IMR-90 (cell line): Measurements from ENCODE around the gene LAMA2. TPM values are rescaled to one million over a fixed set of nuclear protein-coding genes. Genes with fewer than 3 reads are reported as not detected.

Source experiments
- ATAC-seq: fragments of 200-7000 bp; cut with Tn5 transposase; 2 replicates; pipeline ENCODE4 v1.9.1; 2020; ENCODE audit warnings: low read depth, mild to moderate bottlenecking, moderate library complexity
- BruUV-seq: library from RNA; stranded (reverse); fragments of 400-500 nt; replicated peaks from 2 replicates; lab custom pipeline; 2021; lab: Mats Ljungman, UMichigan
- CTCF ChIA-PET: fragments of 300-600 bp; formaldehyde crosslinking; extraction: SDS; loops from one replicate; lab custom pipeline; 2021; ENCODE audit warnings: antibody characterized with exemption; lab: Yijun Ruan, JAX
- POLR2A ChIA-PET: fragments of 300-600 bp; sonication (Branson Sonifier 250); formaldehyde crosslinking; loops from one replicate; lab custom pipeline; 2022; ENCODE audit warnings: antibody characterized with exemption; ENCODE audit not compliant: unreplicated experiment; lab: Charles Lee
- DNase-seq: peaks from one replicate; pipeline ENCODE4 v3.0.0; 2013
- H2AFZ ChIP-seq: replicated peaks from 2 replicates; pipeline ENCODE3; 2013; ENCODE audit warnings: low read length, mild to moderate bottlenecking; ENCODE audit not compliant: poor library complexity
- H2AK5ac ChIP-seq: 2 replicates; pipeline ENCODE4 v1.6.1; 2013; ENCODE audit warnings: low read depth, low read length, inconsistent platforms
- H2AK9ac ChIP-seq: replicated peaks from 2 replicates; pipeline ENCODE3; 2013; ENCODE audit warnings: mild to moderate bottlenecking, low read depth, low read length, moderate library complexity; ENCODE audit not compliant: poor library complexity
- H2BK120ac ChIP-seq: 2 replicates; pipeline ENCODE4 v1.6.1; 2013; ENCODE audit warnings: low read depth, low read length, inconsistent platforms
- H2BK15ac ChIP-seq: 3 replicates; pipeline ENCODE4 v1.6.1; 2013; ENCODE audit warnings: low read depth, low read length, inconsistent platforms
- H2BK20ac ChIP-seq: 2 replicates; pipeline ENCODE4 v1.6.1; 2013; ENCODE audit warnings: low read depth, mild to moderate bottlenecking, inconsistent platforms, low read length, moderate library complexity
- H2BK5ac ChIP-seq: 2 replicates; pipeline ENCODE4 v1.6.1; 2013; ENCODE audit warnings: mild to moderate bottlenecking, low read depth, low read length, inconsistent platforms; ENCODE audit not compliant: poor library complexity, severe bottlenecking
- H3K14ac ChIP-seq: replicated peaks from 2 replicates; pipeline ENCODE4 v1.6.1; 2013; ENCODE audit warnings: low read depth, low read length, inconsistent platforms
- H3K18ac ChIP-seq: 2 replicates; pipeline ENCODE4 v1.6.1; 2013; ENCODE audit warnings: low read depth, low read length, control low read depth
- H3K23ac ChIP-seq: 2 replicates; pipeline ENCODE4 v1.6.1; 2013; ENCODE audit warnings: low read depth, low read length, inconsistent platforms
- H3K27ac ChIP-seq: 2 replicates; pipeline ENCODE4 v1.5.1; 2013; ENCODE audit warnings: mild to moderate bottlenecking, control low read depth, low read length; ENCODE audit not compliant: insufficient read depth
- H3K27me3 ChIP-seq: 2 replicates; pipeline ENCODE4 v1.6.1; 2013; ENCODE audit warnings: low read length; ENCODE audit not compliant: control insufficient read depth, insufficient read depth
- H3K36me3 ChIP-seq: 2 replicates; pipeline ENCODE4 v1.6.1; 2013; ENCODE audit warnings: low read length, mixed read lengths; ENCODE audit not compliant: control insufficient read depth, insufficient read depth
- H3K4ac ChIP-seq: 2 replicates; pipeline ENCODE4 v1.6.1; 2013; ENCODE audit warnings: low read depth, low read length, inconsistent platforms
- H3K4me1 ChIP-seq: 2 replicates; pipeline ENCODE4 v1.6.1; 2013; ENCODE audit warnings: low read length, mixed read lengths; ENCODE audit not compliant: control insufficient read depth, insufficient read depth
- H3K4me2 ChIP-seq: 2 replicates; pipeline ENCODE4 v1.6.1; 2013; ENCODE audit warnings: low read depth, mild to moderate bottlenecking, control low read depth, low read length, moderate library complexity
- H3K4me3 ChIP-seq: 2 replicates; pipeline ENCODE4 v1.5.1; 2013; ENCODE audit warnings: low read depth, mild to moderate bottlenecking, control low read depth, low read length, moderate library complexity; ENCODE audit not compliant: insufficient read depth
- H3K56ac ChIP-seq: 2 replicates; pipeline ENCODE4 v1.6.1; 2013; ENCODE audit warnings: low read length, inconsistent platforms; ENCODE audit not compliant: insufficient read depth; ENCODE audit errors: extremely low read depth
- H3K79me1 ChIP-seq, 2 experiments: 2 replicates each; pipeline ENCODE4 v1.6.1; 2013; ENCODE audit warnings: low read length in 2 of 2, inconsistent platforms in 1 of 2, low read depth in 1 of 2
- H3K9ac ChIP-seq: 2 replicates; pipeline ENCODE4 v1.6.1; 2013; ENCODE audit warnings: low read depth, low read length, control low read depth
- H3K9me1 ChIP-seq: 2 replicates; pipeline ENCODE4 v1.6.1; 2013; ENCODE audit warnings: low read length, inconsistent platforms; ENCODE audit not compliant: insufficient read depth
- H3K9me3 ChIP-seq: 2 replicates; pipeline ENCODE4 v1.6.1; 2013; ENCODE audit warnings: low read length; ENCODE audit not compliant: control insufficient read depth, insufficient read depth
- H4K20me1 ChIP-seq: 2 replicates; pipeline ENCODE4 v1.6.1; 2013; ENCODE audit warnings: low read length, inconsistent platforms; ENCODE audit not compliant: insufficient read depth
- H4K5ac ChIP-seq: 2 replicates; pipeline ENCODE4 v1.6.1; 2013; ENCODE audit warnings: mild to moderate bottlenecking, low read depth, low read length, control low read depth
- H4K8ac ChIP-seq, 2 experiments: 2 replicates each; pipeline ENCODE4 v1.6.1; 2013; ENCODE audit warnings: low read depth in 2 of 2, low read length in 2 of 2, control low read depth in 1 of 2, inconsistent platforms in 1 of 2
- H4K91ac ChIP-seq: 2 replicates; pipeline ENCODE4 v1.6.1; 2013; ENCODE audit warnings: low read depth, low read length, inconsistent platforms; ENCODE audit not compliant: insufficient read depth
- CEBPB ChIP-seq: IDR thresholded peaks from 2 replicates; pipeline ENCODE4 v1.6.1; 2012; ENCODE audit warnings: low read depth, low read length, improper control_type of control experiment
- CHD1 ChIP-seq: IDR thresholded peaks from 2 replicates; pipeline ENCODE4 v1.6.1; 2012; ENCODE audit warnings: low read depth, low read length, improper control_type of control experiment
- MAZ ChIP-seq: IDR thresholded peaks from 2 replicates; pipeline ENCODE4 v1.6.1; 2012; ENCODE audit warnings: low read depth, mild to moderate bottlenecking, low read length, improper control_type of control experiment, moderate library complexity, borderline replicate concordance
- NFE2L2 ChIP-seq: fragments of 150-350 bp; IDR thresholded peaks from 2 replicates; pipeline ENCODE4 v1.6.1; 2016; ENCODE audit warnings: low read depth, mild to moderate bottlenecking, low read length
- POLR2A ChIP-seq: IDR thresholded peaks from 2 replicates; pipeline ENCODE4 v1.6.1; 2012; ENCODE audit warnings: mild to moderate bottlenecking, low read depth, low read length
- RAD21 ChIP-seq: IDR thresholded peaks from 2 replicates; pipeline ENCODE4 v1.6.1; 2012; ENCODE audit warnings: low read length, improper control_type of control experiment
- RCOR1 ChIP-seq: IDR thresholded peaks from 2 replicates; pipeline ENCODE4 v1.6.1; 2012; ENCODE audit warnings: mild to moderate bottlenecking, low read length, improper control_type of control experiment; ENCODE audit not compliant: insufficient replicate concordance
- RFX5 ChIP-seq: IDR thresholded peaks from 2 replicates; pipeline ENCODE4 v1.8.0; 2012; ENCODE audit warnings: low read depth, mild to moderate bottlenecking, low read length, moderate library complexity
- WGBS, 2 experiments: methylation state at CpG; one replicate each; pipeline versions ENCODE4 v1.1.5 to v1.1.7; 2013; ENCODE audit warnings: missing lambda C conversion rate in 2 of 2; ENCODE audit not compliant: insufficient read length in 1 of 2; ENCODE audit errors: extremely low coverage in 2 of 2; 5-methylcytosine and 5-hydroxymethylcytosine counted together
- dilution Hi-C: fragments of 300-500 bp; cut with HindIII; formaldehyde crosslinking; loops from one replicate; pipeline ENCODE4 v1.14.3; 2018; ENCODE audit warnings: low sequenced_read_pairs; ENCODE audit not compliant: unreplicated experiment
- in situ Hi-C: fragments of 300-500 bp; cut with MboI; formaldehyde crosslinking; loops from 3 replicates; pipeline ENCODE4 v1.14.3; 2019; ENCODE audit warnings: low sequenced_read_pairs, inconsistent platforms, mixed read lengths
- intact Hi-C: fragments of 100-400 bp; cut with micrococcal nuclease; formaldehyde crosslinking; loops from 2 replicates; pipeline ENCODE4 v1.10.0; 2022
- polyA plus RNA-seq, 3 experiments: library from polyadenylated mRNA; depleted of rRNA; stranded (reverse); fragments of >200 nt; gene quantifications; 2 replicates each; pipeline ENCODE4 v1.2.3, GENCODE V29; 2012; ENCODE audit warnings: low replicate concordance in 1 of 3
- total RNA-seq: library from RNA; depleted of rRNA; stranded (reverse); fragments of >200 nt; gene quantifications from 2 replicates; pipeline ENCODE4 v1.2.3, GENCODE V29; 2012
- TF ChIP-seq, protein P1 (sequence below): fragments of 150-350 bp; IDR thresholded peaks from 2 replicates; pipeline ENCODE4 v1.6.1; 2017; ENCODE audit warnings: mild to moderate bottlenecking, antibody characterized with exemption, low read length, low read depth
- TF ChIP-seq, protein P2 (sequence below): conservative IDR thresholded peaks from 2 replicates; pipeline ENCODE4 v1.5.1; 2012; ENCODE audit warnings: mild to moderate bottlenecking, low read depth, low read length, improper control_type of control experiment

LAMA2 gene
- total and polyA plus RNA-seq, 2 of the 4 experiments (the other 2 are of a cell fraction), result 9.9 to 13.3 TPM

DNA sequence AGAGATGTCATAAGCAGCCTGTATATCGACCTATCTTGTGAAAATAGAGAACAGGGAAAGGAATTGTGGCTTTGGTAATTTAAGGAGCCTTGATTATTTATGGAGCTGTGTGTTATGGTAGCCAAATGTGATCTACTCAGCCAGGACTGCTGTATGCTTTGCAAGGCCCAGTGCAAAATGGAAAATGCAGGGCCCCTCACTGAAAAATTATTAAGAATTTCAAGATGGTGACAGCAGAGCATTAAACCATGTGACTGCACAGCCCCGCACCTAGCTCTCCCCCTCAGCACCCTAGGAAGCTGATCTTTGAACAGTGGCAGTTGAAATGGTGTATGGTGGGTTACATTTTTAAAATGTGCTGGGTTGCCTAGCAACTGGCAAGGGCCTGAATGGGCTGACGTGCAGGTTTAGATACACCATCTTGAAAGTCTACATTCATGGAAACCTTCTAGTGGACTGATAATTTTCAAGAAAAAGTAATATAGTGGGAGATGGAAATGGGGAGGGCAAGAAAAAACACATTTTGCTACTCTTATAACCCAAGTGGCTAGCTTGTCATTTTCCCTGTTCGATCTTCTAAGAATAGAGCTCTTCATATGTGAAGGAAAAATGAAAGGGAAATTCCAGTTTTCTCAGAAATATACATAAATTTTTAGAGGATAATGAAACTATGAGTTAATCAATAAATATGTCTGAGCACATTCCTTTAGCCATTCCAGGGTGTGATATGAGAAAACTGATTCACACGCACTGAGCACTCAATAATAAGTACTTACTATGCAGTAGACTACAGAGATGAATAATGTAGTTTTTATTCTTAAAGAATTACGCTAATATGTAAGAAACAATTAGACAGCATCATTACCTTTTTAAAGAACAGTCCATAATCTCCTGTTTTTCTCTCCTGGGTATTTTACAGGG lies 619.1 kb downstream of the LAMA2 start (continued):
- TF ChIP-seq RFX5 (no peak), MAZ (no peak)

DNA sequence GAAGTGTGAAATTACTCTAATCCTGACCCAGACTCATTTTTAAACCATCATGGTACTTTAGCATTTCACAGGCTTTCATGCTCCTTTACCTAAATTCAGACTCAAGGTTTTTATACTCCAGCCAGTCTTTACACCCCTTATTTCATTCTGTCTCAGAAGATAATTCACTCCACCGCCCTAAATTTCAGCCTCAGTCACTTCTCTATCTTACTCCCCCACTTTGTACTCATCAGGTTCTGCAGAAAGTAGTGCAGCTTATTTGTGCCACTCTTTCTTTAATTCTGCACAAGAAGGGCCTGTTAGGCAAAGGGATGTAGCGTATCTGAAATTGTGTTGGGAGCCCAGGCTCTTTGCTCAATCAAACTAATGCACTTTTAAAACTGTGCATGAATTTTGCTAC lies 621.5 kb downstream of the LAMA2 start:
- no peak overlapping the region for H2BK5ac ChIP-seq
- ChIA-PET CTCF (no interaction called here), POLR2A (no interaction called here)
- ATAC-seq (no peak), DNase-seq (no peak)
- no peak overlapping the region for H3K9ac ChIP-seq
- no peak overlapping the region for H2AK5ac ChIP-seq
- H2BK15ac ChIP-seq, result no peak overlapping the region
- no peaks in the 10 kb centered on the region for H3K9me3 ChIP-seq
- H3K4me3 ChIP-seq, result no peak overlapping the region
- no peaks in the 10 kb centered on the region for H3K27me3 ChIP-seq
- BruUV-seq, result no TSS peak
- H3K56ac ChIP-seq, result no peak overlapping the region
- in situ Hi-C loops, result loop anchor here (5.0 kb wide), 1 partner anchor 73 kb away; no protein-coding TSS in a partner anchor
- no peak overlapping the region for H3K4me2 ChIP-seq
- no peaks in the 10 kb centered on the region for H3K9me1 ChIP-seq
- H4K8ac ChIP-seq, result no peak overlapping the region
- H3K23ac ChIP-seq, result no peak overlapping the region
- H3K4me1 ChIP-seq, result peaks cover 7% of the 10 kb centered on the region
- H2BK120ac ChIP-seq, result no peak overlapping the region
- H4K5ac ChIP-seq, result no peak overlapping the region
- H3K4ac ChIP-seq, result no peak overlapping the region
- WGBS, 2 experiments, result no CpG with 5 or more reads among the region's 2 CpGs
- dilution Hi-C loops, result no loop called here
- intact Hi-C loops, result no loop called here
- H4K91ac ChIP-seq, result no peak overlapping the region
- no peak overlapping the region for H2AK9ac ChIP-seq
- H3K14ac ChIP-seq, result no peak overlapping the region
- H3K18ac ChIP-seq, result no peak overlapping the region
- H4K20me1 ChIP-seq, result no peaks in the 10 kb centered on the region
- H2BK20ac ChIP-seq, result no peak overlapping the region
- TF ChIP-seq CHD1, result no peak
- TF ChIP-seq, protein P1, sequence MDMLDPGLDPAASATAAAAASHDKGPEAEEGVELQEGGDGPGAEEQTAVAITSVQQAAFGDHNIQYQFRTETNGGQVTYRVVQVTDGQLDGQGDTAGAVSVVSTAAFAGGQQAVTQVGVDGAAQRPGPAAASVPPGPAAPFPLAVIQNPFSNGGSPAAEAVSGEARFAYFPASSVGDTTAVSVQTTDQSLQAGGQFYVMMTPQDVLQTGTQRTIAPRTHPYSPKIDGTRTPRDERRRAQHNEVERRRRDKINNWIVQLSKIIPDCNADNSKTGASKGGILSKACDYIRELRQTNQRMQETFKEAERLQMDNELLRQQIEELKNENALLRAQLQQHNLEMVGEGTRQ, result no peak
- TF ChIP-seq, protein P2, sequence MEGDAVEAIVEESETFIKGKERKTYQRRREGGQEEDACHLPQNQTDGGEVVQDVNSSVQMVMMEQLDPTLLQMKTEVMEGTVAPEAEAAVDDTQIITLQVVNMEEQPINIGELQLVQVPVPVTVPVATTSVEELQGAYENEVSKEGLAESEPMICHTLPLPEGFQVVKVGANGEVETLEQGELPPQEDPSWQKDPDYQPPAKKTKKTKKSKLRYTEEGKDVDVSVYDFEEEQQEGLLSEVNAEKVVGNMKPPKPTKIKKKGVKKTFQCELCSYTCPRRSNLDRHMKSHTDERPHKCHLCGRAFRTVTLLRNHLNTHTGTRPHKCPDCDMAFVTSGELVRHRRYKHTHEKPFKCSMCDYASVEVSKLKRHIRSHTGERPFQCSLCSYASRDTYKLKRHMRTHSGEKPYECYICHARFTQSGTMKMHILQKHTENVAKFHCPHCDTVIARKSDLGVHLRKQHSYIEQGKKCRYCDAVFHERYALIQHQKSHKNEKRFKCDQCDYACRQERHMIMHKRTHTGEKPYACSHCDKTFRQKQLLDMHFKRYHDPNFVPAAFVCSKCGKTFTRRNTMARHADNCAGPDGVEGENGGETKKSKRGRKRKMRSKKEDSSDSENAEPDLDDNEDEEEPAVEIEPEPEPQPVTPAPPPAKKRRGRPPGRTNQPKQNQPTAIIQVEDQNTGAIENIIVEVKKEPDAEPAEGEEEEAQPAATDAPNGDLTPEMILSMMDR, result no peak
- TF ChIP-seq CEBPB, result no peak
- TF ChIP-seq RAD21, result no peak
- TF ChIP-seq NFE2L2, result no peak
- TF ChIP-seq RCOR1, result no peak
- no peak for TF ChIP-seq POLR2A
- no peak overlapping the region for H3K27ac ChIP-seq
- H2AFZ ChIP-seq, result no peak overlapping the region
- no peaks in the 10 kb centered on the region for H3K79me1 ChIP-seq
- no peaks in the 10 kb centered on the region for H3K36me3 ChIP-seq
